ENCODE data around the gene ATP6V0A1.
"Not testable (repeated sequence)": the region's sequence is repeated elsewhere in the genome, so short reads cannot be mapped to it uniquely, and the experiment has no call there.

GRCh38 chr17:42454987-42455386, 3.7 kb upstream of the ATP6V0A1 start:
- TF ChIP-seq YY1 (IDR thresholded peaks at IDR 0.05; ENCODE audit: insufficient read depth, insufficient read length); ZNF274 (IDR thresholded peaks at IDR 0.05; ENCODE audit: low read depth, low read length); SUZ12 (IDR thresholded peaks at IDR 0.05; ENCODE audit: extremely low read depth, insufficient read depth, insufficient read length): not testable (repeated sequence)

All from NT2/D1 (cell line).